GF-D8 (cell line): ENCODE data around the gene PEX3.
"Not testable (repeated sequence)": the region's sequence is repeated elsewhere in the genome, so short reads cannot be mapped to it uniquely, and the experiment has no call there.

Source experiments
- DNase-seq: peaks from one replicate; lab custom pipeline; 2025; lab: John Stamatoyannopoulos, UW

The PEX3 gene

DNA sequence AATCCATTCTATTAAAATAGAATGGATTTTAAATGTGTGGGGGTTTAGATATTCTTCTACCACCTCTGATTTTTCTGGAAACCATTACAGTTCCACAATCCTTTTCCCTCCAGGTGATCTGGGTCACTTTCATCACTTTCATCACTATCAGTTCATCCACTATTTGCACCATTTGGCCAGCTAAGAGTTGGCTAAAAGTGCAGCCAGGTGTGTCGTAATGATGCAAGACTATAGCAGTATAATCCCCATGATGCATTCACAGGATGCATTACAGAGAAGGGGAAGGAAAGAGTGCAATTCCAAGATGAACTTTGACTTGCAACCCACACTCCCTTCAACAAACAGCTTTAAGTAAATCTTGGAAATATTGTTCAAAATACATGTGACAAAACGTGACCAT lies 56.0 kb downstream of the PEX3 start:
- DNase-seq = no peak

GRCh38 chr6:143507358-143508145 lies 56.9 kb downstream of the PEX3 start:
- no peak for DNase-seq

DNA sequence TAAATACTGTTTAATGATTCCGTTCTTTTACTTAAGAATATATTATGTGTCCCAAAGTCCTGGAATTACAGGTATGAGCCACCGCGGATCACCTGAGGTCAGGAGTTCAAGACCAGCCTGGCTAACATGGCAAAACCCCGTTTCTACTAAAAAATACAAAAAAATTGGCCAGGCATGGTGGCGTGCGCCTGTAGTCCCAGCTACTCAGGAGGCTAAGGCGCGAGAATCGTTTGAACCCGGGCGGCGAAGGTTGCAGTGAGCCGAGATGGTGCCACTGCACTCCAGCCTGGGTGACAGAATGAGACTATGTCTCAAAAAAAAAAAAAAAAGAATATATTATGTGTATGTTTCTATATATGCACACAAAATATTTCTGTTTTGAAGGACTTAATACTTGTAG lies 59.7 kb downstream of the PEX3 start:
- not testable (repeated sequence) for DNase-seq

DNA sequence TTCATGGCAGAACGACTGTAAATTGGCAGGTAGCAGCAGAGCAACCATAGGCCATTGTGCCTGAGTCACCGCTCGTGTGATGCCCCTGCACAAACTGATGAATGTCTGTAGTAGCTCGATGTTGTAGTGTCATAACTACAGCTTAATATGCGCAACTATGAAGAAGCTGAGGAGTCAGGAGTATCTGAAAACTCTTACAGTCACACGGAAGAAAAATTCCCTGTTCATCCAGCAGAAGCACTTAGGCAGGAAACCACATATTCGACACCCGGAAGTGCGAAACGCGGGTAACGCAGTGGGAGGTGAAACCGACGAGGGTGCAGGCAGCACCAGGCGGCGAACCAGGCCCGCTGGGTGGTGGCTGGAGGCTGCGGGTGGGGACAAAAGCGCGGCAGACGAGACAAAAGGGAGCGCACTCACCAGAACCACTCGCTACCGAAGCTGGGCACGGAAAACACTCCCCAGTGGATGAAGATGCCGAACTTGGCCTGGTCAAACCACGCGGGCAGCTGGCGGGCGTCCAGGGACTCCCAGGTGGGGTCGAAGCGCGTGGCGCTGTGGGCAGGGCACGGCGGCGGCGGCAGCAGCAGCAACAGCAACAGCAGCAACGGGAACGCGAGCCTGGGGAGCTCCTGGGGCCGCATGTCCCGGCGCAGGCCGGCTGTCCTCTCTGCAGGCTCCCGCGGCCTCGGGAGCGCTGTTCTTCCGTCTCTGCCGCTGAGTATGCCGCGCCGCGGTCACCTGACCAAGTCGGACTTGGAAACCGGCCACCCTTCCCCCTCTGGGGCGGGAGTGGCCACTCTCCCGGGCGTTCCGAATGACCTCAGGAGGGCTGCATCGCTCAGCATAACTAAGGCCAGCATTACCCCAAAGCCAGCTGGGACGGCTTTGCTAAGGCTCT lies 60.6 kb downstream of the PEX3 start, which contains the start of gene FUCA2:
Gene FUCA2 (minus strand): TSS at position 730 of the 901 bp plus-strand sequence. CDS start 86 bp downstream, at position 644.
- DNase-seq = peak; percentile 75

DNA sequence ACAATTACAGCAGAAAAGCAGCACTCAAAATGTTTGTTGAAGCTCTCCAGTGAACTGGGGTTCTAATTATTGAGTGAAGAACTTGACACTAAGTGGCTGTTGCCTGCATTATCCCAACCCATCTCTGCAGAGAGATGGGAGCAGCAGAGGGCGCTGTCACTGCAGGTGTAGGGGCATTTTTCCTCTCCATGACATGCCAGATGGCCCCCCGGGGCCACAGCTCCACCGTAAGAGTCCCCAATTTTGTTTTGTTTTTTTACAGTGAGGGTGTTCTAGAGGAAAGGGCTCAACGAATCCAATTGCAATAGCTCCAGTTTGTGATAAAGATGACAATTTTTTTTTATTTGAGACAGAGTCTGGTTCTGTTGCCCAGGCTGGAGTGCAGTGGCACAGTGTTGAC lies 62.8 kb downstream of the PEX3 start:
- no peak for DNase-seq

GRCh38 chr6:143515061-143515760 lies 64.6 kb downstream of the PEX3 start:
- no peak for DNase-seq

DNA sequence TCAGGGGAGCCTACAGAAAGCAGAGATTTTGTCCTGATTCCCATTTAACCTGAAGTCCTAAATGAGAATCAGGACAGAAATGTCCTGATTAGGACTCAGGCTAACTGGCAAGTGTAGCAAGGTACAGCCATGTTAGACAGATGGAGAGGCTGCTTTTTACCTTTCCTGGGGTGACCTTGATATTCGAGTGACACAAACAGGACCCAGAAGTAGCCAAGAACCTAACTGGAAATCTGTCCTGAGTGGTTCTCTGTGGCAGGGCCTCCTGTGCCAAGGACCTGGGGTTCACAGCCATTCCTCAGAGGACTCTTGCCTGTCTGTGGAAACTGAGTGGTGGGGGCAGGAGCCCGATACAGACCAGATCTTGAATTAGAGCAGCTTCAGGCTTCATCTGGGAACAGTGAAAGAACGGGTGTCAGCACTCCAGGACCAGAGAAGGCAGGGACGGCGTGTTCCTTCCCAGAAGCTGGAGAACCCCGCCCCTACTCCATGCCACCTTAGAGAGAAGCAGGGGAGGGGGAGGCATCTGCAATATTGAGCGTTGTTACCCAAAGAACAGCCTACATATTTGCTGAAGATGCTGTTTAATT lies 65.3 kb downstream of the PEX3 start:
- DNase-seq = no peak

DNA sequence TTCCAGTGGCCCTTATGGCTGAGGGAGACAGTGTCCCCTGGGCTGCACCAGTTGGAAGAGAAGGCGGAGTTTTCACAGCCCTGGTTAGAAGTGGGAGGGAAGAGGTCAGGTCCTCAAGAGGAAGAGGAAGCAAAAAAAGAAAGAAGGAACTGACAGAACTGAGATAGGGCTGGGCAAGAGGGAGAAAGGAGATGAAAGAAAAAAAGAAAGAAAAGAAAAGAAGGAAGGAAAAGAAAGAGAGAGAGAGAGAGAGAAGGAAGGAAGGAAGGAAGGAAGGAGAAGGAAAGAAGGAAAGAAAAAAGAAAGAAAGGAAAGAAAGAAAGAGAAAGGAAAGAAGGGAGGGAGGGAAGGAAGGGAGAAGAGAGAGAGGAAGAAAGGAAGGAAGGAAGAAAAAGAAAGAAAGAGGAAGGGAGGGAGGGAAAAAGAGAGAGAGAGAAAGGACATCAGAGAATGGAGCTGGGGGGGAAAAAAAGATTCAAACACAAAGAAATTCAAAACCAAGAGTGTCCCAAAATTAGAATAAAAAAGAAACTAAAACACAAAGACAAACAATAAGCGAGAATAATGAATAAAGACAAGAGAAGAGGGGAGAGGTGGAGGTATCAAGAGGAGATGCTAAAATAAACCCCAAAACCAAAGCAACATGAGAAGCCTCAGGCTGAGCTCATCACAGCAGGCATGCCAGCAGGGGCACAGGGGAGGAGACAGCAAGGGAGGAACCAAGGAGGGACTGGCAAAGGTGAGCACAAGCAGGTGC lies 66.3 kb downstream of the PEX3 start:
- no peak for DNase-seq

GRCh38 chr6:143517447-143517773 lies 66.8 kb downstream of the PEX3 start:
- DNase-seq = no peak

GRCh38 chr6:143522039-143522600 lies 71.5 kb downstream of the PEX3 start:
- no peak for DNase-seq

GRCh38 chr6:143525356-143525755 lies 74.8 kb downstream of the PEX3 start:
- DNase-seq = peak; percentile 22

DNA sequence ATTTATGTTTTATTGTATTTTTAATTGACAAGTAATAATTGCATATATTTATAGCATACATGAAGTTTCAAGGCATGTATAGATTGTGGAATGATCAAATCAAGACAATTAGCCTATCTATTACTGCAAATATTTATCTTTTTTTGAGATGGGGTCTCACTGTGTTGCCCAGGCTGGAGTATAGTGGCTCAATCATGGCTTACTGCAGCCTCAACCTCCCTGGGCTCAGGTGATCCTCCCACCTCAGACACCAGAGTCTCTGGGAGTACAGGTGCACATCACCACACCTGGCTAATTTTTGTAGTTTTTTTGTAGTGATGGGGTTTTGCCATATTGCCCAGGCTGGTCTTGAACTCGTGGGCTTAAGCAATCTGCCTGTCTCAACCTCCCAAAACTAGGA lies 77.1 kb downstream of the PEX3 start:
- DNase-seq = no peak

GRCh38 chr6:143528164-143528811 lies 77.7 kb downstream of the PEX3 start:
- peak; percentile 26 for DNase-seq

- no peak for DNase-seq
Observed at GRCh38 chr6:143529095-143529494, 78.5 kb downstream of the PEX3 start.

DNA sequence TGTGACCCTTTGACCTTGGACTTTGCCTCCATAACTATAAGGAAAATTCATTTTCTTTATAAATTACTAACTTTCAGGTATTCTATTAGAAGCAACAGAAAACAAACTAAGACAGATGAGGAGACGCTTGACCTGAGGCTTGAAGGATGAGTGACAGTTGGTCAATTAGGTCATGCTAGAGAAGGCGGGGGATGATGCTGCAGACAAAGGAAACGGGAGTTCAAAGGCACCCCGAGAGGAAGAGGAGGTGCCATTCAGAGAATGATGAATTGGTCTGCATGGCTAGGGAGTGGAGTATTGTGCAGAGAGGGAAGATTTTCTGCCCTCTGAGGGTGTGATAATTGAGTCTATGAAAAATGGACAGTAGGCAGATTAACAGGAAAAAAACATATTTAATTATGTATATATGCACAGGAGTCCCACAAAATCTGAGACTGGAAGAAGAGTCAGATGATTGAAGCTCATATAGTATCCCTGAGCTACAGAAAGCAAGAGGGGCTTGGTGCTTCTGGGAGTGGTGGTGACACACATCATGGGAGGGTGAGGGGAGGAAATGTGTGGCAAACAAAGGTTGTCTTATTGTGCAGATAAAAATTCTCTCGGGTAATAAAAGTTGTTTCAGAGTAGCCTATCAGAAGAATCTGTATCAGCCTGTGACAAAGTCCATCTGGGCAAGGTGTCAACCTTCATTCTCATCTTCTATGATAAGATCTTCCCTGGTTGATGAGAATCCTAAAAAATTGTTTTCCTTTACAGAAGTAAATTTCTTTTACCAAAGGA lies 81.3 kb downstream of the PEX3 start:
- no peak for DNase-seq

DNA sequence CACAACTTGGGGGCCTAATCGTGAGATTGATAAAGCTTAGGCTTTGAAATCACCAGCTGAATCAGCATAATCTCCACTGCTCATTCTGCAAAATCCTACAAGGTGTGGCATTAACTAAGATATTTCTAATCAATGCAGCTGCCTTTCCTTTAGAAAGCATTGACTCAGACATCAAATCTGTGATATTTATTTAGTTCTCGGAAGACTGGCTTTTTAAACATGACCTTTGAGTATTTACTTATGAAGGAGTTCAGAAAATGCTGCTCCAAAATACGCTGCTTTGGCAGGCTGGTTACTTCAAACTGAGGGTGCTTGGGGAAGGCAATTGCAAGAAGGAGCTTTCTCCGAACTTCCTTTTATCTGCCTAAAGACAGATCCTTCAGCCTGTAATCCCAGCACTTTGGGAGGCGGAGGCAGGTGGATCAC lies 84.6 kb downstream of the PEX3 start:
- DNase-seq = no peak

DNA sequence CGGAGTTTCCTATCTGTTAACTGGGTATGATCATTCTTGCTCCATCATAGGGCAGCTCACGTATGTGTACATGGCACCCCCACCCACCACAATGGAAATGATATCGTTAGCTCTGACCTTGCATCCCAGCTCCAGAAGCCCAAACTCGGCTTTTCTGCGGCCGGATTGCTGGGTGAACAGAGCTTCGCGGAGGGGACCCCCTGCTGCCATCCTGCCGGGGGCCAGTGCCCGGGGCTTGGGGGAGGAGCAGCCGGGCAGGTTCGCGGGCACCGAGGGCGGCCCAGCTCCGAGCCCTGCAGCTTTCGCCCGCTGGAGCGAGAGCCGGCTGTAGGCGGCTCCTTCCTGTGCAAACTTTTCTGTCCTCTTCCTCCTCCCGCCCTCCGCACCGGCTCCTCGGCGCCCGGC lies 85.9 kb downstream of the PEX3 start:
- no peak for DNase-seq

DNA sequence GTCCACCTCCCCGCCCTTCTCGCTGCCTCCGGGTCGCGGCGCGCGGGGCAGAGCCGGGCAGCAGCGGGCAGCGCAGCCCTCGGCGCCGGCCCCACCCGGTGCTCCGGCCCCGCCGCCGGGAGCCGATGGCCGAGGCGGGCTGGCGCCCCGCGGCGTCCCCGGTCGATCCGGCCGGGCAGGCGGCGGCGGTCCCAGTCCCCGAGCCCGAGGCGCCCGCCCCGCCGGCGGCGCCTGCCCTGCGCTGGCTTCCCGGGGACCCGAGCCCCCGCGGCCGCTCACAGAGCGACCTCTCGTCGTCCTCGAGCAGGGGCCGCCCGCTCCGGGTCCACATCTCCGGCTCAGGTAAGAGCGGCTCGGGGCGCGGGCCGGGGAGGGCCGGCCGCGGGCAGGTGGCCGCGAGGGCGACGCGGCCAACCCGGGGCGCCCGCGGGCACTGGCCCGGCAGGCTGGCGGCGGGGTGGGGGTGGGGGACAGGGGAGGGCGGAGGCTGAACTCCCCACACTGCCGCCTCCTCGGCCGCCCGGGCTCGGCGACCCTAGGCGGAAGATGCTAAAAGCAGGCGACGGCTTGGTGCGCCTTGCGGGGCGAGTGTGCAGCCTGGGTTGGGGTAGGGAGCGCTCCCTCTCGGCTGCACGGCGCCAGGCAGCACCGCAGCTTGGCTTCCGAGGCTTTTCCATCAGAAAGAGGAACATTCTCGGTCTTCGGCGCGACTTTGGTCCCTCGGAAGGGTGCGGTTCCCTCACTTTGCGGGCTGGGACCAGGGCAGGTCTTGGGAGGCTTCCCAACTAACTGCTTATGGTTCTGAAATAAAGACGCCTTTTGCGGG lies 86.5 kb downstream of the PEX3 start:
- DNase-seq = peak; percentile 41

DNA sequence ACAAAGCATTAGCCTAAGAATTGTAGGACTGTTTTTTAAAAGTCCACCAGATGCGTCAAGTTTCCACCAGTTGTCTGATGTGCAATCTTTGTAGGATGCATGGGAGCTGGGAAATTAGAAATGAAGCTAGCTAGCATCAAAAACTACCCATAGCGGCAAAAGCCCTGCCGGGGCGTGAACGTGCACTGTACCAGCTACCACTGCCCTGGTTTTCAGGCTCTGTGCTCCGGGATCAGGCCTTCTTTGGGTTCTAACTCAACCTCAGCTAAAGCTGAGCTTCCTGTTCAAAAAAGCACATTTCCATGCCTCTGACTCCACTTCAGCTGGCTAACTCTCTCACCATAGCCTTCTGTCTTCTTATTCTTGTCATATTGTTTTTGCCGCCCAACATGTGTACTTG lies 87.8 kb downstream of the PEX3 start:
- DNase-seq = no peak
